NOMO-1 treated with dmso at 0.1 percent for 144 hours (cell line): ENCODE measurements around the gene ESR1.

ENCODE experiments used
- DNase-seq: peaks from one replicate; lab custom pipeline; 2025; ENCODE audit not compliant: unreplicated experiment; lab: John Stamatoyannopoulos, UW

ESR1 gene

DNA sequence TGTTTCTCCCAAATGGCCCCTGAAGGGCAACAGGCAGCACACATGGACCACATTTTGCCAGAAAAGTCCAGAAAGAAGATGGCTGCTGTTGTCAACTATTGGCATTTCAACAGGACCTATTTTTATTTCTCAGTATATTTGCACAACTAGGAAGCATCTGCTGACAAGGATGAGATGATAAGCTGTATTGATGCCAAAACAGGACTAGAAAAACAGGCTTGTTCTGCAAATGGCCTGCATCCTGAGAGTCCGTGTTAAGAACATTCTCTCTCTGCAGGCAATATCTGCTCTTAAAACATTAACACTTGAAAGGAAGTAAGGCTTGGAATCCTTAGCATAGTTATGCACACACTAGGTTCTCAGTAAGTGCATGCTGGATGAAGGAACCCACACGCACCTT, 283.7 kb downstream of the ESR1 start:
- DNase-seq, result no peak

- no peak for DNase-seq
Measured at GRCh38 chr6:152091851-152092341, 284.4 kb downstream of the ESR1 start.

DNA sequence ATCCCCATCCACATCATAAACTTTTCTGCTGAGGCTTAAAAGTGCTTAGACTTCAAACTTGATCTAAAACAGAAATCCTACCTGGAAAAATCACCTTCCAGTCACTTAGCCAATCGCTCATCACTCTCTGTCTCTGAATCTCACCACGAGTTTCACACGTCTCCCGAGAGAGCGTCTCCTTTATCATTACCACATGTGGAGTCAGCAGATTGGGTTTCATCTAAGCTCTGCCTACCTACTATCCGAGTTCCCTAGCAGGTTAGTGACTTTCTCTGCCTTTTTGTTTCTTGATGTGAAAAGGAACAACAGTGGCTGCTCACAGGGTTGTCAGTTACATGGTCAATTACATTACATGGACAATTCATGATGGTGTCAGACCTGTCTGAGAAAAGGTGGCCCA, 286.2 kb downstream of the ESR1 start:
- no peak for DNase-seq

DNA sequence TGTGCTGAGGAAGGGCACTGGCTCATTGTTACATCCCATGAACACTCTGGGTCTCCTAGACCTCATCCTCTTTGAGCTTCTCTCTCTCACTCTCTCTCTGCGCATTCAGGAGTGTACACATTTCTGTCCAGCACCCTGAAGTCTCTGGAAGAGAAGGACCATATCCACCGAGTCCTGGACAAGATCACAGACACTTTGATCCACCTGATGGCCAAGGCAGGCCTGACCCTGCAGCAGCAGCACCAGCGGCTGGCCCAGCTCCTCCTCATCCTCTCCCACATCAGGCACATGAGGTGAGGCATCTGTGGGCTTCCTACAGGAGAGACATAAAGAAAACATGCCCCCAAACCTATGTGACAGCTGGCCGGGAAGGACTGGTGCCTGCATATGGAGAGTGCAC, 286.8 kb downstream of the ESR1 start:
- DNase-seq, result no peak

DNA sequence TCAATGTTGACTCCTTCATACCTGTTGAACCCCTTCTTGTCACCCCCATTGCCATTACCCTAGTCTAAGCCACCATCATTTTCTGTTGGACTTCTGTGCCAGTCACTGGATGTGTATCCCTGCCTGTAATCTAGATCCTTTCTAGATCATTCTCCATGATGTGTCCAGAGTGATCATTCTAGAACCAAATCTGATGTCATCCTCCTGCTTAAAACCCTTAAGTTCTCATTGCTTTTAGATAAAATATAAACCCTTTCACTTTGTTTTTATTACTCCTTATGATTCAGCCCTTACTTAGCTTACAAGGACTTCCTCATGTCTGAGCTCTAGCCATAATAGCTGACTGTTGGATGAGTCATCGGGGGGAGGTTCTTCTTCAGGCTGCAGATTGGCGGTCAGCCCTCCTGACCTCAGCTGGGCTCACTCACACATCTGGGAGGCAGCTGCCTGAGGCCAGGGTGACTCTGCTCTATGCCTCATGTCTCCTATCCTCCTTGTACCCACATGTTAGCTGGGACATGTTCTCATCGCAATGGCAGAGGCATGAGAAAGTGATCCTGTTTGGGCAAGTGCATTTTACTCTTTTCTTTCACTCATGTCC, 287.6 kb downstream of the ESR1 start:
- DNase-seq, result peak; percentile 65

DNA sequence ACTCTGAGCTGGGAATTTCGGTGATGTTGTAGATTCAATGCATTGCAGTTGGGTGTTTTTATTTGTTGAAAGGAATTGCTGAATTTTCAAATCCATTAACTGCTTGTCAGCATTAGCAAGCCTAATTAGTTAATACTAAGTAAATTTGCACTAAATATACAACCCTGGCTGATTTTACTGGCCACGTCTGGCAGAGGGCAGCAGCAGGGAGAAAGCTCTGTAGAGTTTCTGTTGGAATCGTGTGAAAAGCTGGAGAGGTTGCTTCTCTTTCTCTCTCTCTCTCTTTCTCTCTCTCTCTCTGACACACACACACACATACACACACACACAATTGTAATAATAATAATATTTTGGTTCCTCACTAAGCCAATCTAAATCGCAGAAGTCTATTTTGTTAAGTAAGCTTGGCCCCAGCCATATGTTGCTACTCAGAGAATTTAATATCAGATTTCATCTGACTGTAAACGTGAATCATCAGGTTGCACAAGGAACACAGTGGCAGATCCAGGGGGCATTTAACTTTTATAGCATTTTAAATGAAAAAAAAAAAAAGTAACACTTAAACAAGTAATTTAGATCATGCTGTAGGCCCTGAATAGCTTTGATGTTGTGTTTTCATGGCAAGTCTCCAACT, 289.5 kb downstream of the ESR1 start:
- no peak for DNase-seq

DNA sequence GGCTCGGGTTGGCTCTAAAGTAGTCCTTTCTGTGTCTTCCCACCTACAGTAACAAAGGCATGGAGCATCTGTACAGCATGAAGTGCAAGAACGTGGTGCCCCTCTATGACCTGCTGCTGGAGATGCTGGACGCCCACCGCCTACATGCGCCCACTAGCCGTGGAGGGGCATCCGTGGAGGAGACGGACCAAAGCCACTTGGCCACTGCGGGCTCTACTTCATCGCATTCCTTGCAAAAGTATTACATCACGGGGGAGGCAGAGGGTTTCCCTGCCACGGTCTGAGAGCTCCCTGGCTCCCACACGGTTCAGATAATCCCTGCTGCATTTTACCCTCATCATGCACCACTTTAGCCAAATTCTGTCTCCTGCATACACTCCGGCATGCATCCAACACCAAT, 291.2 kb downstream of the ESR1 start:
- no peak for DNase-seq

DNA sequence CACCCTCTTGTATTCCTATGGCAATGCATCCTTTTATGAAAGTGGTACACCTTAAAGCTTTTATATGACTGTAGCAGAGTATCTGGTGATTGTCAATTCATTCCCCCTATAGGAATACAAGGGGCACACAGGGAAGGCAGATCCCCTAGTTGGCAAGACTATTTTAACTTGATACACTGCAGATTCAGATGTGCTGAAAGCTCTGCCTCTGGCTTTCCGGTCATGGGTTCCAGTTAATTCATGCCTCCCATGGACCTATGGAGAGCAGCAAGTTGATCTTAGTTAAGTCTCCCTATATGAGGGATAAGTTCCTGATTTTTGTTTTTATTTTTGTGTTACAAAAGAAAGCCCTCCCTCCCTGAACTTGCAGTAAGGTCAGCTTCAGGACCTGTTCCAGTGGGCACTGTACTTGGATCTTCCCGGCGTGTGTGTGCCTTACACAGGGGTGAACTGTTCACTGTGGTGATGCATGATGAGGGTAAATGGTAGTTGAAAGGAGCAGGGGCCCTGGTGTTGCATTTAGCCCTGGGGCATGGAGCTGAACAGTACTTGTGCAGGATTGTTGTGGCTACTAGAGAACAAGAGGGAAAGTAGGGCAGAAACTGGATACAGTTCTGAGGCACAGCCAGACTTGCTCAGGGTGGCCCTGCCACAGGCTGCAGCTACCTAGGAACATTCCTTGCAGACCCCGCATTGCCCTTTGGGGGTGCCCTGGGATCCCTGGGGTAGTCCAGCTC, 292.1 kb downstream of the ESR1 start:
- DNase-seq, result no peak

DNA sequence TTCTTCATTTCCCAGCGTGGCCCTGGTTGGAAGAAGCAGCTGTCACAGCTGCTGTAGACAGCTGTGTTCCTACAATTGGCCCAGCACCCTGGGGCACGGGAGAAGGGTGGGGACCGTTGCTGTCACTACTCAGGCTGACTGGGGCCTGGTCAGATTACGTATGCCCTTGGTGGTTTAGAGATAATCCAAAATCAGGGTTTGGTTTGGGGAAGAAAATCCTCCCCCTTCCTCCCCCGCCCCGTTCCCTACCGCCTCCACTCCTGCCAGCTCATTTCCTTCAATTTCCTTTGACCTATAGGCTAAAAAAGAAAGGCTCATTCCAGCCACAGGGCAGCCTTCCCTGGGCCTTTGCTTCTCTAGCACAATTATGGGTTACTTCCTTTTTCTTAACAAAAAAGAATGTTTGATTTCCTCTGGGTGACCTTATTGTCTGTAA, 292.7 kb downstream of the ESR1 start:
- peak; percentile 34 for DNase-seq

DNA sequence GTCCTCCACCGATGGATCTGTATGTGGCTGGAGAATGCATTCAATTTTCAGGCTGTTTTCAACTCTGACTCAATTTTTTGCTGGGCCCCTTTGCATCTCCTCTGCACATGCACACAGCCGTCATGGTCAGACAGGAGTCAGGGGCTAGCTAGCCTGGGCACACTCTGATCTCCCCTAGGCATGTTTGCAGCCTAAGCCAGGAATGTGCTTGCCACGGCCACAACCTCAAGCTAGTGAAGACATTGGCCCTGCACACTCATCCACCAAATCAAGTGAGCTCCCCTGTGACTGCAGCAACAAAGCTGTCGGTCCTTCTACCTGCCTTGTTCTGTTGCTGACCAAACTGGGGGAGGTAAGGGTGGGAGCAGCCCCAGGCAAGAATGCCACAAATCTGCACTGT, 300.5 kb downstream of the ESR1 start:
- no peak for DNase-seq

DNA sequence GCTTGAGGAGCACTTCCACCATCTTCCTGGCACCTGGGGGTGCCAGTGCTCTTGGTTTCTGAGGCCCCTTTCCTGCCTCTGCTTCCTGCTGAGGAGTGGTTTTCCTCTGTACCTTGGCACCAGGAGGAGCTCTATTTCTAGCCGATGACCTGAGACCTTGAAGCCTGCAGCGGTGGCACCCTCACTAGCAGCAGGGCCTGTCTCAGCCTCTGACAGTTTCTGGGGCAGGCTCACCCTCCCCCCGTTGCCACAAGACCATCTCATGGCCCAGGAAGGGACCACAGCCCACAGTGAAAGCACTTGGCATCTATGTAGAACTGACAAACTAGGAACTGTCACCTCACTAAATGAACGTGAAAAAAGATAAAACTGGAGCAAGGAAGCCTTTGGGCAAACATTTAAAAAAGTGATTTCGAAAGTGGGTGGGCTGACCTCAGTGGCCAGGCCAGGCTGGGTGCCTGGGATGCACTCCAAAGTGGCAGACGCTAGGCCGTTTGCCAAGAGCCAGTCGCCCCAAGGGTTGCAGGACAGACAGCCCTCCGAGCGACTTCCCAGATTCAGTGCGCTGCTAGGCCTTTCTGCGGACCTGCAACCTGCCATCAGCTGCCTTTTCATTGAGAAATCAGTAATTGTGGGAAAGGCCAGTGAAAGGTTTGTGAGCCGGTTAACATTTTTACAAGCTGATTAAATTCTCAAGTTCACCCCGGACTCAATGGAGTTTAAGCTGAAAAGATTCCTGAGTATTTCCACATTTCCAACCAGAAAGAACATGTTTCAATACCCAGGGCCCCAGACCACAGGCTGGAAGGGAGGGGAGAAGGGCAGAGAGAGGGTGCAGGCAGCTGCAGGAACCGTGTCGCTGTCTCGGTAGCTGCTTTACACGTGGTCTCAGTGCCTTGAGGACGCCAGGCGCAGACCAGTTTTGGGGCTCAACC, 303.7 kb downstream of the ESR1 start:
- DNase-seq, result no peak

- no peak for DNase-seq
Measured at GRCh38 chr6:152112491-152113261, 305.2 kb downstream of the ESR1 start.

DNA sequence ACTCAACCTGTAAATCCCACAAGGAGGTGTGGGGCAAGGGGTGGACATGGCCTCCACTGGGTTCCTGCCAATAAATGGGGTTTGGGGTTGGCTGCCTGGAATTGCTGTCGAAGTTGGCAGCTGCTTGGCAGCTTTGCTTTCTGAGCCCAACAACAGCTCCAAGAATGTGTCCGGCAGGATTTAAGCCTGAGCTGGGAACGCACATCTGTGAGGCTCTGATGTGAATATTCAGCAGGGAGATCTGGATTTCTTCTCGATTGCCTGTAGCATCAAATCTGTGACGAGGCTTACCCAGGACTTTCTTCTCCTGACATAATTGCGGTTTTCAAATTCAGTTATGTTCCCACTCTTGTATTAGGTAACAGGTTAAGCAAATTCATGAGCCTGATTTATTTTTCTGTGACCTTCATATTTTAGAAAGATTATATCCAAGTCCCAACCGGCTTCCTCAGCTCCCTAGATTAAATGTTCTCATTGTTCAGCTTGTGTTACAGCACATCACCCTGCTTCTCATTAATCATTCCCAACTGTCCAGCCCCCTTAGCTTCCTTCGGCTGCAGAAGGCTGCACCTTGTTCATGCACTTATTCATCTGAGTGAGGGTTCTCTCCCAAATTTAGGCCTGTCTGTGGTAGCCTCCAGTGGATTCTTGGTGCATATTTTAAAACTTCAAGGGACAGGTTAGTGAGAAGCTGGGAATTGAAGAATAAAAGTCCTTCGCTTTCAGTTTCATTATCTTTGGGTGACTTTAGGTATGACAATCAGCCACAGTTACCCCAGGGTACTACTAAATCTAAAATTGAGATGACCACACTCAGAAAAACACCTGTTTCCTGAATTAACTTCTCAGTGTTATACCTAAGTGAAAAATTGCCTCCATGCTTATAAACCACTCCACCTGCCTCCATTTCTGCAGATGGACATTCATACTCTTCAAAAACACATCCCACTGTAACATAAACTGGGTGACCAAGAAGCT, 310.0 kb downstream of the ESR1 start:
- DNase-seq, result no peak

GRCh38 chr6:152118224-152118623, 310.7 kb downstream of the ESR1 start:
- no peak for DNase-seq

GRCh38 chr6:152118678-152119077, 311.2 kb downstream of the ESR1 start:
- no peak for DNase-seq

GRCh38 chr6:152119831-152120230, 312.3 kb downstream of the ESR1 start:
- DNase-seq, result no peak

GRCh38 chr6:152121910-152122309, 314.4 kb downstream of the ESR1 start:
- no peak for DNase-seq

DNA sequence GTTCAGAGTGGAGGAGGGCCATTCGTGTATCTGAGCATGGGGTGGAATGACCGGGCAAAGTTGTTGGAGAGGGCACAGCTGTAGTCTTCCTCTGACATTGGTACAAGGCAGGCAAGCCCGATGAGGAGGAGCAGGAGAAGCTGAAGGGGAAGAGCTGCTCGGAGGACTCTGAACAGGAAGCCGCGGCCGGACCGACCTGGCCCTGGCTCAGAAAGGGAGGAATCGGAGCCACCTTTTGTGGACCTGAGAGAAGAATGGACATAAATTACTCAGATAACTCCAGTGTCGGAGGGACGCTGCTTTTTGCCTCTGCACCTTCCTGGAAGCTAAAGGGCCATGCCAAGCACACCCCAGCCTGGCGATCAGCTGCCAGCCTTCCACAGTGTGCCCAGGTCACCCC, 315.0 kb downstream of the ESR1 start:
- no peak for DNase-seq

GRCh38 chr6:152123076-152123475, 315.6 kb downstream of the ESR1 start:
- DNase-seq, result no peak
